ENCODE results near the gene SYS1. TPM values are rescaled to one million over a fixed set of nuclear protein-coding genes. Genes with fewer than 3 reads are reported as not detected.

The SYS1 gene
- total RNA-seq, 1 donor from 2014 or later, result 27.4 TPM

DNA sequence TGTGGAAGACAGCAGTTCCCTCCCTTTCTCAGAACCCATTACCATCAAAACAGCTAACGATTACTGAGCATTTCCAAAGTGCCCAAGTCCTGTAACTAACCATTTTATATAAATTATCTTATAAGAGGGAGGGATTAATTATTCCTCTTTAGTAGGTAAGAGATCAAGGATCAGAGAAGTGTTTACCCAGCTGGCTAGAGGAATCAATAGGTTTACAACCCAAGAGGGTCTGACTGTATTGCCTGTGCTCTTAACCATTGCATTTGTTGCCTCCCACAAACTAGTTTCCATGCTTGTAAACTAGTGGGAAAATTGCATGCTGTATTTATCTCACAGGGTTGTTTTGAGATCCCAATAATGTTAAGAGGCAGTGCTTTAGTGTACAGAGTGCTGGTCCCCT is 41.5 kb downstream of the SYS1 start:
- H3K4me1 ChIP-seq, result peaks cover 9 to 15% of the 10 kb centered on the region in 2 donors
- no peak overlapping the region for H3K4me3 ChIP-seq
- DNase-seq (ENCODE audit: low spot score in 2 of 2), result no peak
- H3K9me3 ChIP-seq, result no peaks in the 10 kb centered on the region
- peak overlapping the region in 1 of 2 donors; percentile 99 for H3K27ac ChIP-seq
- no peaks in the 10 kb centered on the region for H3K27me3 ChIP-seq
- TF ChIP-seq, protein P1, sequence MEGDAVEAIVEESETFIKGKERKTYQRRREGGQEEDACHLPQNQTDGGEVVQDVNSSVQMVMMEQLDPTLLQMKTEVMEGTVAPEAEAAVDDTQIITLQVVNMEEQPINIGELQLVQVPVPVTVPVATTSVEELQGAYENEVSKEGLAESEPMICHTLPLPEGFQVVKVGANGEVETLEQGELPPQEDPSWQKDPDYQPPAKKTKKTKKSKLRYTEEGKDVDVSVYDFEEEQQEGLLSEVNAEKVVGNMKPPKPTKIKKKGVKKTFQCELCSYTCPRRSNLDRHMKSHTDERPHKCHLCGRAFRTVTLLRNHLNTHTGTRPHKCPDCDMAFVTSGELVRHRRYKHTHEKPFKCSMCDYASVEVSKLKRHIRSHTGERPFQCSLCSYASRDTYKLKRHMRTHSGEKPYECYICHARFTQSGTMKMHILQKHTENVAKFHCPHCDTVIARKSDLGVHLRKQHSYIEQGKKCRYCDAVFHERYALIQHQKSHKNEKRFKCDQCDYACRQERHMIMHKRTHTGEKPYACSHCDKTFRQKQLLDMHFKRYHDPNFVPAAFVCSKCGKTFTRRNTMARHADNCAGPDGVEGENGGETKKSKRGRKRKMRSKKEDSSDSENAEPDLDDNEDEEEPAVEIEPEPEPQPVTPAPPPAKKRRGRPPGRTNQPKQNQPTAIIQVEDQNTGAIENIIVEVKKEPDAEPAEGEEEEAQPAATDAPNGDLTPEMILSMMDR (IDR thresholded peaks at IDR 0.05), result no peak
- intact Hi-C loops (cut with DNase I), result loop anchor here (10.0 kb wide), 2 partner anchors 440 to 570 kb away; partner anchors contain the start of genes STK4, TOMM34 and ZNF335
- peaks cover 1 to 9% of the 10 kb centered on the region in 2 donors for H3K36me3 ChIP-seq

DNA sequence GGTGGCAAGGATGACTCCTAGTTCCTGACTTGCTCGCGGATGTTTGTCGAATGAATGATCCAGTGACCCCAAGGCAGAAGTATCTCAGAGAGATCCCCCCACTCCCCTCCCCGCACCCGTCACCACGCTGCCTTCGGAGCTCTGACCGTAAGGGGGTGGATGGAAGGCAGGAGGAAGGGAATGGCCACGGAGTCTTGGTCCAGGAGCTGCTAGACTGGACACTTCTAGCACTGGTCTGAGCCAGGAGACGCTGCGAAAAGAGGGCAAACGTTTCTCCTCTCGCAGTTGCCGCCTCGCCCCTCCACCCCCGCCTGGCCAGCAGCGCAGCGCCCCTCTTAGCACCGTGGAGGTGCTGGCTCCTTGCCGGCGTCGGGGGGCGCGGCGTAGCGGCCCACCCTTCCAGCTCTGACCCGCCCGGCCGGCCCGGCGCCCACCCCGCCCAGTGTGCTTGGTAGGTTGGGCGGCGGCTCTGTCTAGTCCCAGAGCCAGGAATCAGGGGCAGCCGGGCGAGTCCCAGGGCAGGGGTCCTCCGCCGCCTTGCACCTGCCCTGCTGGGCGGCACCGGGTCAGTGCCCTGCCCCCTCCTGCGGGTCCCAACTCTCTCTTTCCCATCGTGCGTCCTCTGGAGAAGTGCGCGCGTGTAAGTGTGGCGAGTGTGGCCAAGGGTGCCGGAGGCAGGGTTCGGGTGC is 42.8 kb downstream of the SYS1 start:
- Histone ChIP-seq H3K36me3 (peaks cover 13 to 22% of the 10 kb centered on the region in 2 donors), H3K27ac (peak overlapping the region; percentile 95 to 99), H3K9me3 (no peaks in the 10 kb centered on the region), H3K4me3 (peak overlapping the region; percentile 81 to 98), H3K4me1 (peaks cover 9 to 20% of the 10 kb centered on the region in 2 donors), H3K27me3 (no peaks in the 10 kb centered on the region)
- peak in 1 of 2 donors; percentile 76 for DNase-seq (ENCODE audit: low spot score in 2 of 2)
- TF ChIP-seq, protein P1 (IDR thresholded peaks at IDR 0.05), result no peak
- intact Hi-C loops (cut with DNase I), result loop anchor here (1.0 to 10.0 kb wide), 7 partner anchors 31 to 1195 kb away; partner anchors contain the start of genes OSER1, STK4, SYS1 and TOMM34

GRCh38 chr20:45406260-45407066 is 43.5 kb downstream of the SYS1 start:
- Histone ChIP-seq H3K4me1 (peaks cover 9 to 20% of the 10 kb centered on the region in 2 donors), H3K4me3 (peak overlapping the region; percentile 81 to 98), H3K27me3 (no peaks in the 10 kb centered on the region), H3K36me3 (peaks cover 19 to 29% of the 10 kb centered on the region in 2 donors), H3K27ac (peak overlapping the region; percentile 95 to 99), H3K9me3 (no peaks in the 10 kb centered on the region)
- DNase-seq (ENCODE audit: low spot score in 2 of 2), result peak; percentile 38 to 90
- TF ChIP-seq, protein P1 (IDR thresholded peaks at IDR 0.05), result no peak
- intact Hi-C loops (cut with DNase I), result loop anchor here (1.0 to 10.0 kb wide), 8 partner anchors 10 to 1196 kb away; partner anchors contain the start of genes OSER1, PIGT, STK4 and SYS1

- TF ChIP-seq, protein P1 (IDR thresholded peaks at IDR 0.05), result no peak
- DNase-seq (ENCODE audit: low spot score in 2 of 2), result peak in 1 of 2 donors; percentile 82
- intact Hi-C loops (cut with DNase I), result loop anchor here (1.0 to 10.0 kb wide), 7 partner anchors 9 to 1196 kb away; partner anchors contain the start of genes OSER1, PIGT, STK4 and SYS1
Observed at GRCh38 chr20:45407067-45407745, 44.2 kb downstream of the SYS1 start.

More at GRCh38 chr20:45407067-45407745, 44.2 kb downstream of the SYS1 start:
- Histone ChIP-seq H3K4me3 (peak overlapping the region; percentile 81 to 98), H3K4me1 (peaks cover 9 to 20% of the 10 kb centered on the region in 2 donors), H3K27me3 (no peaks in the 10 kb centered on the region), H3K36me3 (peaks cover 22 to 36% of the 10 kb centered on the region in 2 donors), H3K9me3 (no peaks in the 10 kb centered on the region), H3K27ac (peak overlapping the region; percentile 95 to 99)
